Measurements from ENCODE around the gene EXO5. TPM values are rescaled to one million over a fixed set of nuclear protein-coding genes. Genes with fewer than 3 reads are reported as not detected.

The EXO5 gene
- total and polyA plus RNA-seq, 2 of the 13 experiments (the other 11 are each of a cell fraction or from before 2014, with no cell fraction given), result 9.9 to 20.5 TPM

- TF ChIP-seq ZFP1 (CRISPR knock-in tag; IDR thresholded peaks at IDR 0.05), result 0 out of 2 replicates have a peak, but pooled peaks have one; percentile 54
- TF ChIP-seq HDAC2 (CRISPR knock-in tag; IDR thresholded peaks at IDR 0.05), result peak; percentile 72
- no peak for TF ChIP-seq ZNF460 (CRISPR knock-in tag; IDR thresholded peaks at IDR 0.05; ENCODE audit: borderline replicate concordance)
- TF ChIP-seq ZNF839 (CRISPR knock-in tag; IDR thresholded peaks at IDR 0.05; ENCODE audit: borderline replicate concordance), result no peak
- TF ChIP-seq PTBP1 (IDR thresholded peaks at IDR 0.05; ENCODE audit: low read depth, low read length, poor library complexity, severe bottlenecking), result no peak
- TF ChIP-seq ZNF703 (CRISPR knock-in tag; IDR thresholded peaks at IDR 0.05; ENCODE audit: borderline replicate concordance), result no peak
- no peak for TF ChIP-seq TBP (CRISPR knock-in tag; IDR thresholded peaks at IDR 0.05)
- TF ChIP-seq HNRNPL (IDR thresholded peaks at IDR 0.05; ENCODE audit: low read depth, low read length), result no peak
- TF ChIP-seq DNMT3B (CRISPR knock-in tag; conservative IDR thresholded peaks at IDR 0.05), result no peak
- TF ChIP-seq, protein P1, sequence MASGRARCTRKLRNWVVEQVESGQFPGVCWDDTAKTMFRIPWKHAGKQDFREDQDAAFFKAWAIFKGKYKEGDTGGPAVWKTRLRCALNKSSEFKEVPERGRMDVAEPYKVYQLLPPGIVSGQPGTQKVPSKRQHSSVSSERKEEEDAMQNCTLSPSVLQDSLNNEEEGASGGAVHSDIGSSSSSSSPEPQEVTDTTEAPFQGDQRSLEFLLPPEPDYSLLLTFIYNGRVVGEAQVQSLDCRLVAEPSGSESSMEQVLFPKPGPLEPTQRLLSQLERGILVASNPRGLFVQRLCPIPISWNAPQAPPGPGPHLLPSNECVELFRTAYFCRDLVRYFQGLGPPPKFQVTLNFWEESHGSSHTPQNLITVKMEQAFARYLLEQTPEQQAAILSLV (CRISPR knock-in tag; IDR thresholded peaks at IDR 0.05; ENCODE audit: borderline replicate concordance), result no peak
- TF ChIP-seq ZNF891 (CRISPR knock-in tag; IDR thresholded peaks at IDR 0.05), result no peak
- TF ChIP-seq ZNF337 (CRISPR knock-in tag; IDR thresholded peaks at IDR 0.05; ENCODE audit: borderline replicate concordance, low read depth), result no peak
- TF ChIP-seq NFKB2 (CRISPR knock-in tag; IDR thresholded peaks at IDR 0.05; ENCODE audit: borderline replicate concordance), result no peak
- TF ChIP-seq, protein P2, sequence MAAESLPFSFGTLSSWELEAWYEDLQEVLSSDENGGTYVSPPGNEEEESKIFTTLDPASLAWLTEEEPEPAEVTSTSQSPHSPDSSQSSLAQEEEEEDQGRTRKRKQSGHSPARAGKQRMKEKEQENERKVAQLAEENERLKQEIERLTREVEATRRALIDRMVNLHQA (CRISPR knock-in tag; IDR thresholded peaks at IDR 0.05), result no peak
- TF ChIP-seq ARNT (IDR thresholded peaks at IDR 0.05), result no peak
- TF ChIP-seq CREM (IDR thresholded peaks at IDR 0.05), result peak; percentile 67
- no peak for TF ChIP-seq CREM (CRISPR knock-in tag; IDR thresholded peaks at IDR 0.05)
- no peak for TF ChIP-seq ARHGAP35 (CRISPR knock-in tag; IDR thresholded peaks at IDR 0.05; ENCODE audit: borderline replicate concordance)
- TF ChIP-seq NCOR1 (IDR thresholded peaks at IDR 0.05; ENCODE audit: borderline replicate concordance, low read length), result peak; percentile 39; the same call in 1 of the 2 replicates
- TF ChIP-seq ZNF782 (CRISPR knock-in tag; IDR thresholded peaks at IDR 0.05; ENCODE audit: borderline replicate concordance), result no peak
- TF ChIP-seq PPARG (CRISPR knock-in tag; conservative IDR thresholded peaks at IDR 0.05), result peak; percentile 67
- 0 out of 2 replicates have a peak, but pooled peaks have one; percentile 15 for TF ChIP-seq ZNF24 (IDR thresholded peaks at IDR 0.05)
- TF ChIP-seq RFXANK (CRISPR knock-in tag; IDR thresholded peaks at IDR 0.05), result no peak
- TF ChIP-seq, protein P3, sequence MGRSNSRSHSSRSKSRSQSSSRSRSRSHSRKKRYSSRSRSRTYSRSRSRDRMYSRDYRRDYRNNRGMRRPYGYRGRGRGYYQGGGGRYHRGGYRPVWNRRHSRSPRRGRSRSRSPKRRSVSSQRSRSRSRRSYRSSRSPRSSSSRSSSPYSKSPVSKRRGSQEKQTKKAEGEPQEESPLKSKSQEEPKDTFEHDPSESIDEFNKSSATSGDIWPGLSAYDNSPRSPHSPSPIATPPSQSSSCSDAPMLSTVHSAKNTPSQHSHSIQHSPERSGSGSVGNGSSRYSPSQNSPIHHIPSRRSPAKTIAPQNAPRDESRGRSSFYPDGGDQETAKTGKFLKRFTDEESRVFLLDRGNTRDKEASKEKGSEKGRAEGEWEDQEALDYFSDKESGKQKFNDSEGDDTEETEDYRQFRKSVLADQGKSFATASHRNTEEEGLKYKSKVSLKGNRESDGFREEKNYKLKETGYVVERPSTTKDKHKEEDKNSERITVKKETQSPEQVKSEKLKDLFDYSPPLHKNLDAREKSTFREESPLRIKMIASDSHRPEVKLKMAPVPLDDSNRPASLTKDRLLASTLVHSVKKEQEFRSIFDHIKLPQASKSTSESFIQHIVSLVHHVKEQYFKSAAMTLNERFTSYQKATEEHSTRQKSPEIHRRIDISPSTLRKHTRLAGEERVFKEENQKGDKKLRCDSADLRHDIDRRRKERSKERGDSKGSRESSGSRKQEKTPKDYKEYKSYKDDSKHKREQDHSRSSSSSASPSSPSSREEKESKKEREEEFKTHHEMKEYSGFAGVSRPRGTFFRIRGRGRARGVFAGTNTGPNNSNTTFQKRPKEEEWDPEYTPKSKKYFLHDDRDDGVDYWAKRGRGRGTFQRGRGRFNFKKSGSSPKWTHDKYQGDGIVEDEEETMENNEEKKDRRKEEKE (IDR thresholded peaks at IDR 0.05), result no peak
- no peak for TF ChIP-seq KMT2B (CRISPR knock-in tag; IDR thresholded peaks at IDR 0.05)
- no peak for TF ChIP-seq MTA3 (CRISPR knock-in tag; IDR thresholded peaks at IDR 0.05)
- no peak for TF ChIP-seq JUNB (CRISPR knock-in tag; IDR thresholded peaks at IDR 0.05; ENCODE audit: borderline replicate concordance)
- no peak for TF ChIP-seq TAF15 (IDR thresholded peaks at IDR 0.05; ENCODE audit: low read depth, low read length, poor library complexity, severe bottlenecking)
- TF ChIP-seq YEATS4 (CRISPR knock-in tag; IDR thresholded peaks at IDR 0.05; ENCODE audit: borderline replicate concordance), result no peak
- no peak for TF ChIP-seq WIZ (CRISPR knock-in tag; IDR thresholded peaks at IDR 0.05)
Measured at GRCh38 chr1:40535732-40536131, 27.2 kb downstream of the EXO5 start (continued).
